ENCODE data around the gene UBE2G1.
"Not testable (repeated sequence)": the region's sequence is repeated elsewhere in the genome, so short reads cannot be mapped to it uniquely, and the experiment has no call there.

DNA sequence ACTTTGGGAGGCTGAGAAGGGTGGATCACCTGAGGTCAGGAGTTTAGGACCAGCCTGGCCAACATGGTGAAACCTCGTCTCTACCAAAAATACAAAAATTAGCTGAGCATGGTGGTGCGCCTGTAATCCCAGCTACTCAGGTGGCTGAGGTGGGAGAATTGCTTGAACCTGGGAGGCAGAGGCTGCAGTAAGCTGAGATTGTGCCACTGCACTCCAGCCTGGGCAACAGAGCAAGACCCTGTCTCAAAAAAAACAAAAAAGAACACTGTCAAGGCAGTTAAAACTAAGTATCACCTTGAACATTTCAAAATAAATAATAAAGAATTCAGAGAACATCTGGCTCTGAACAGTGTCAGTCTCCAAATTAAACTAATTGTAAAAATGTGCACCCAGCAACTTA is 16.3 kb downstream of the UBE2G1 start:
- TF ChIP-seq EZH2, CTCF, EZH2phosphoT487 (IDR thresholded peaks at IDR 0.05): not testable (repeated sequence)

Measured in neural progenitor cell (in vitro differentiated cells).